Loucy (cell line): ENCODE data around the gene CDX2.

ENCODE experiments used
- H2AFZ ChIP-seq: fragments of 200-600 bp; sonication (generic); 2 replicates; pipeline ENCODE4 v1.6.0; 2016; ENCODE audit warnings: antibody characterized with exemption, mild to moderate bottlenecking, low read length, moderate library complexity
- H3F3A ChIP-seq: fragments of 200-600 bp; 2 replicates; pipeline ENCODE4 v1.6.0; 2016; ENCODE audit warnings: antibody characterized with exemption, low read depth, mild to moderate bottlenecking
- H3K27me3 ChIP-seq: fragments of 200-600 bp; sonication (generic); 2 replicates; pipeline ENCODE4 v1.6.1; 2014; ENCODE audit warnings: low read length, mild to moderate bottlenecking; ENCODE audit not compliant: insufficient read depth, poor library complexity, severe bottlenecking
- H3K36me3 ChIP-seq: fragments of 200-600 bp; sonication (generic); 2 replicates; pipeline ENCODE4 v1.6.1; 2016; ENCODE audit warnings: low read length; ENCODE audit not compliant: insufficient read depth
- H3K4me1 ChIP-seq: fragments of 200-600 bp; sonication (generic); 2 replicates; pipeline ENCODE4 v1.5.1; 2014; ENCODE audit warnings: low read length, mild to moderate bottlenecking; ENCODE audit not compliant: insufficient read depth, poor library complexity, severe bottlenecking
- H3K4me2 ChIP-seq: fragments of 200-600 bp; sonication (generic); 2 replicates; pipeline ENCODE4 v1.6.0; 2014; ENCODE audit warnings: antibody characterized with exemption, low read length, low read depth, mild to moderate bottlenecking; ENCODE audit not compliant: poor library complexity, severe bottlenecking
- H3K4me3 ChIP-seq: fragments of 200-600 bp; sonication (generic); 2 replicates; pipeline ENCODE4 v1.5.1; 2014; ENCODE audit warnings: low read length, mild to moderate bottlenecking, mixed read lengths; ENCODE audit not compliant: poor library complexity, severe bottlenecking
- H3K79me2 ChIP-seq: fragments of 200-600 bp; sonication (generic); 2 replicates; pipeline ENCODE4 v1.6.1; 2014; ENCODE audit warnings: low read length; ENCODE audit not compliant: insufficient read depth
- H3K9ac ChIP-seq: fragments of 200-600 bp; sonication (generic); 2 replicates; pipeline ENCODE4 v1.6.0; 2014; ENCODE audit warnings: mild to moderate bottlenecking, low read depth, low read length, moderate library complexity; ENCODE audit not compliant: poor library complexity, severe bottlenecking
- H3K9me2 ChIP-seq: fragments of 200-600 bp; sonication (generic); replicated peaks from 2 replicates; pipeline ENCODE4 v1.6.1; 2016; ENCODE audit warnings: low read depth, low read length, mixed read lengths
- H3K9me3 ChIP-seq: fragments of 200-600 bp; sonication (generic); 2 replicates; pipeline ENCODE4 v1.6.1; 2014; ENCODE audit warnings: mild to moderate bottlenecking, antibody characterized with exemption, low read length, low read depth; ENCODE audit not compliant: insufficient read depth
- H4K20me1 ChIP-seq: fragments of 200-600 bp; sonication (generic); 2 replicates; pipeline ENCODE4 v1.6.0; 2014; ENCODE audit warnings: antibody characterized with exemption, low read length, mild to moderate bottlenecking; ENCODE audit not compliant: insufficient read depth, poor library complexity, severe bottlenecking
- EZH2phosphoT487 ChIP-seq: fragments of 200-600 bp; IDR thresholded peaks from 2 replicates; pipeline ENCODE4 v1.6.1; 2018; ENCODE audit warnings: antibody characterized with exemption, mild to moderate bottlenecking, moderate library complexity, borderline replicate concordance
- TF ChIP-seq, protein P1 (sequence below): fragments of 200-600 bp; sonication (generic); conservative IDR thresholded peaks from 2 replicates; pipeline ENCODE4 v1.5.1; 2014; ENCODE audit warnings: mild to moderate bottlenecking, antibody characterized with exemption, low read length

Gene CDX2

DNA sequence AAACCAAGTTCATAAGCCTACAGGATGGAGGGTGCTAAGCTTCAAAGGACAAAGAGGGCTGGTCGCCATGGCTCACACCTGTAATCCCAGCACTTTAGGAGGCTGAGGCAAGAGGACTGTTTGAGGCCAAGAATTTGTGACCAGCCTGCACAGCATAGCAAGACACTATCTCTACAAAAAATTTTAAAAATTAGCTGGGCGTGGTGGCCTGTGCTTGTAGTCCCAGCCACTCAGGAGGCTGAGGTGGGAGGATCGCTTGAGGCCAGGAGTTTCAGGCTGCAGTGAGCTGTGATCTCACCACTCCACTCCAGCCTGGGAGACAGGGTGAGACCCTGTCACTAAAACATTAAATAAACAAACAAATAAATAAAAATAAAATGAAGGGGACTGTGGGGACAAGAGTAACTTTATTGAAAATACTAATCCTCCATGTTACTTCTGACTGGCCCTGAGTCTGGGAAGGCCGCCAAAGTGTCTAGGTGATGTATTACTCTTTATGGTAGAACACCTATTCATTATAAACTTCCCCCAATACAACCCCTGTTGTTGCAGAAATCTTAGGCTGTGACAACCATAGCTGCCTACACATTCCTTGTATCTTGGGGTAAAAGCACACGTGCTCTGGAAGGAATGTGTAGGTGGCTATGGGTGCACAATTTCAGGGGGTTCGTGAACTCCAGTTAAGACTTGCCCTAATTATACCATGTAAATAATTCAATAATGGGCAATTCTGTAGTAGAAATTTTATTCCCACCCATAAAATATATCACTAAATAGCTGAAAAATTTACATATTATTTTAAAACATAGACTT is 34.0 kb upstream of the CDX2 start:
- H3K9me3 ChIP-seq: no peaks in the 10 kb centered on the region
- TF ChIP-seq, protein P1, sequence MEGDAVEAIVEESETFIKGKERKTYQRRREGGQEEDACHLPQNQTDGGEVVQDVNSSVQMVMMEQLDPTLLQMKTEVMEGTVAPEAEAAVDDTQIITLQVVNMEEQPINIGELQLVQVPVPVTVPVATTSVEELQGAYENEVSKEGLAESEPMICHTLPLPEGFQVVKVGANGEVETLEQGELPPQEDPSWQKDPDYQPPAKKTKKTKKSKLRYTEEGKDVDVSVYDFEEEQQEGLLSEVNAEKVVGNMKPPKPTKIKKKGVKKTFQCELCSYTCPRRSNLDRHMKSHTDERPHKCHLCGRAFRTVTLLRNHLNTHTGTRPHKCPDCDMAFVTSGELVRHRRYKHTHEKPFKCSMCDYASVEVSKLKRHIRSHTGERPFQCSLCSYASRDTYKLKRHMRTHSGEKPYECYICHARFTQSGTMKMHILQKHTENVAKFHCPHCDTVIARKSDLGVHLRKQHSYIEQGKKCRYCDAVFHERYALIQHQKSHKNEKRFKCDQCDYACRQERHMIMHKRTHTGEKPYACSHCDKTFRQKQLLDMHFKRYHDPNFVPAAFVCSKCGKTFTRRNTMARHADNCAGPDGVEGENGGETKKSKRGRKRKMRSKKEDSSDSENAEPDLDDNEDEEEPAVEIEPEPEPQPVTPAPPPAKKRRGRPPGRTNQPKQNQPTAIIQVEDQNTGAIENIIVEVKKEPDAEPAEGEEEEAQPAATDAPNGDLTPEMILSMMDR: no peak
- no peak for TF ChIP-seq EZH2phosphoT487
- no peaks in the 10 kb centered on the region for H3K4me1 ChIP-seq

DNA sequence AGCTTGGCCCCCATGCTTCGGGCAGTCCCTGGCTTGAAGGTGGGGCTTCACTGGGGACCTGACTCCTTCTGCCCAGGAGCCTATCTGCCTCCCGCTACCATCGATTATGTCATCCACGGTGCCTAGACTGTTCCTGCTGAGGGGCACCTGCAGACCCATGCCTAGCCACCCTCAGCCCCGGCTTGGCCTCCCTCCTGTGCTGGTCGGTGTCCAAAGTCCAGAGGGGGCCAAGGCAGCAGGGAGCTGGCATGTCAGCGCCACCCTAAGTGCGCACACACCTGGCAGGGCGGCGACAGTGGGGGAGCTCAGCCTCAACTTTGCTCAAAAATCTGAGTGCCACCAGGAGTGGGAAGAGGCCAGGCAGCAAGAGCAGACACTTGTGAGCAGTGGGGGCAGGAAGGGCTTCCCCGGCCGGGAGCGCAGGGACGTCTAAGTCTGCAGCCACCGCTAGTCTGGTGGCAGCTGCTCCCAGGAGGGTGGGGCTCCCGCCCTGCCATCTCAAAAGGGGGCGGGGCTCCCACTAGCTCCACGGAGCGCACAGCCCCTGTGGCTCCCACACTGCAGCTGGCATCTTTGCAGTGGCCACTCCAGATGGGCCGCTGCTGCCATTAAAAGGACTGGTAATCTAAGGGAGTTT is 32.8 kb upstream of the CDX2 start:
- H3K9ac ChIP-seq: no peak overlapping the region
- no peaks in the 10 kb centered on the region for H3K36me3 ChIP-seq
- H3K27me3 ChIP-seq: no peaks in the 10 kb centered on the region
- no peak overlapping the region for H3K4me2 ChIP-seq
- TF ChIP-seq, protein P1: no peak
- no peak for TF ChIP-seq EZH2phosphoT487
- no peak overlapping the region for H3K4me3 ChIP-seq
- no peaks in the 10 kb centered on the region for H3K79me2 ChIP-seq
- H3K9me3 ChIP-seq: no peaks in the 10 kb centered on the region
- H3K4me1 ChIP-seq: no peaks in the 10 kb centered on the region
- no peaks in the 10 kb centered on the region for H4K20me1 ChIP-seq
- no peak overlapping the region for H2AFZ ChIP-seq
- H3F3A ChIP-seq: no peaks in the 10 kb centered on the region; the same call in 1 of the 2 replicates
- H3K9me2 ChIP-seq: no peaks in the 10 kb centered on the region

More for the DNA sequence above, 34.0 kb upstream of the CDX2 start:
- Histone ChIP-seq H3K4me3 (no peak overlapping the region), H4K20me1 (no peaks in the 10 kb centered on the region), H3K4me2 (no peak overlapping the region), H3K79me2 (no peaks in the 10 kb centered on the region), H3K27me3 (no peaks in the 10 kb centered on the region), H3K9me2 (no peaks in the 10 kb centered on the region), H3K9ac (no peak overlapping the region), H3F3A (no peaks in the 10 kb centered on the region; the same call in 1 of the 2 replicates), H3K36me3 (no peaks in the 10 kb centered on the region), H2AFZ (no peak overlapping the region)

DNA sequence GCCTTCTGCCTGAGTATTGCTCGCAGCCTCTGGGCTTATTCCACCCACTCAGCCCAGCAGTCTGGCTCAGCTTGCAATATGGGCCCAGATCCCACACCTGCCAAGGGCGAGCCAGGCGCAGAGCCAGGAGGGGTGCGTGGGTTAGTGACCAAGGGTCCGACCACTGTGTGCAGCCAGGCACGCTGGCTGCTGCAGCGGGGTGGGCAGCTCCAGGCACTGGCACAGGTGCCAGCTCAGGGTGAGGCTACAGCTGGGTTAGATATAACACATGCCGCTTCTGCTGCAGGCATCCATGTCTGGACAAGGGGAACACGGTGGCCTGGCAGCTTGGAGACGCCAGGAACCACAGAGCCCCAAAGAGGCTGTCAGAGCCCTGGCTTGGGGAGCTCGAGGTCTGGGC is 31.9 kb upstream of the CDX2 start:
- Histone ChIP-seq H3K4me1 (no peaks in the 10 kb centered on the region), H3K9me3 (no peaks in the 10 kb centered on the region), H2AFZ (peak overlapping the region; percentile 40; the same call in 1 of the 2 replicates), H3K4me2 (no peak overlapping the region), H3K4me3 (no peak overlapping the region), H3K36me3 (no peaks in the 10 kb centered on the region), H3K9me2 (no peaks in the 10 kb centered on the region), H3K27me3 (no peaks in the 10 kb centered on the region), H3K9ac (no peak overlapping the region), H3K79me2 (no peaks in the 10 kb centered on the region), H4K20me1 (no peaks in the 10 kb centered on the region), H3F3A (no peaks in the 10 kb centered on the region; the same call in 1 of the 2 replicates)
- TF ChIP-seq, protein P1: no peak
- TF ChIP-seq EZH2phosphoT487: no peak
